Esophagus muscularis mucosa (tissue), 3 donors: ENCODE measurements around the gene CIITA.

ENCODE experiments used
- POLR2A ChIP-seq: fragments of 450-650 bp; IDR thresholded peaks from one replicate; pipeline ENCODE4 v1.6.1; 2017; ENCODE audit warnings: antibody characterized with exemption, moderate library complexity, mild to moderate bottlenecking, low read depth
- POLR2AphosphoS5 ChIP-seq, 2 donors: sonication (generic); formaldehyde crosslinking; IDR thresholded peaks; one replicate each; pipeline ENCODE4 v1.6.1; 2017; ENCODE audit warnings: antibody characterized with exemption in 2 of 2
- TF ChIP-seq, protein P1 (sequence below), 3 experiments: fragments of 200-600 bp in 2 of 3; fragments of 450-650 bp in 1 of 3; sonication (generic) in 2 of 3; IDR thresholded peaks; one replicate each; pipeline ENCODE4 v1.5.1; 2017 to 2019; ENCODE audit warnings: antibody characterized with exemption in 3 of 3, mild to moderate bottlenecking in 2 of 3, moderate library complexity in 1 of 3

DNA sequence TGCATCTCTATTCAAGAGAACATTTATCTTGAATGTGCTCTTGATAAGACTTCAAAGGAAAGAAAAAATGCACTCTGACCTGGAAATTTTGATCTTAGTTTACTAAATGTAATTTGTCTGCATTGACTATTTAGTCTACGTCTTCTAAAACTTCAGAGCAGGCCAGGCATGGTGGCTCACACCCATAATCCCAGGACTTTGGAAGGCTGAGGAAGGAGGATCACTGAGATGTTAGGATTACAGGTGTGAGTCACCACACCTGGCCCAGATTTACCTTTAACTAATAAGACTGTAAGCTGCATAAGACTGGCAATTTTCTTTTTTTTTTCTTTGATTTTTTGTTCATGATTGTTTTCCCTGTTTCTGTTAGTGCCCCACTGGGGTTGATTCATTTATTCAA lies 18.8 kb upstream of the CIITA start:
- TF ChIP-seq POLR2A: no peak
- no peak for TF ChIP-seq POLR2AphosphoS5 (IDR thresholded peaks at IDR 0.05)
- TF ChIP-seq, protein P1, sequence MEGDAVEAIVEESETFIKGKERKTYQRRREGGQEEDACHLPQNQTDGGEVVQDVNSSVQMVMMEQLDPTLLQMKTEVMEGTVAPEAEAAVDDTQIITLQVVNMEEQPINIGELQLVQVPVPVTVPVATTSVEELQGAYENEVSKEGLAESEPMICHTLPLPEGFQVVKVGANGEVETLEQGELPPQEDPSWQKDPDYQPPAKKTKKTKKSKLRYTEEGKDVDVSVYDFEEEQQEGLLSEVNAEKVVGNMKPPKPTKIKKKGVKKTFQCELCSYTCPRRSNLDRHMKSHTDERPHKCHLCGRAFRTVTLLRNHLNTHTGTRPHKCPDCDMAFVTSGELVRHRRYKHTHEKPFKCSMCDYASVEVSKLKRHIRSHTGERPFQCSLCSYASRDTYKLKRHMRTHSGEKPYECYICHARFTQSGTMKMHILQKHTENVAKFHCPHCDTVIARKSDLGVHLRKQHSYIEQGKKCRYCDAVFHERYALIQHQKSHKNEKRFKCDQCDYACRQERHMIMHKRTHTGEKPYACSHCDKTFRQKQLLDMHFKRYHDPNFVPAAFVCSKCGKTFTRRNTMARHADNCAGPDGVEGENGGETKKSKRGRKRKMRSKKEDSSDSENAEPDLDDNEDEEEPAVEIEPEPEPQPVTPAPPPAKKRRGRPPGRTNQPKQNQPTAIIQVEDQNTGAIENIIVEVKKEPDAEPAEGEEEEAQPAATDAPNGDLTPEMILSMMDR (IDR thresholded peaks at IDR 0.05): no peak
